Measurements from ENCODE around the gene NFIA.

The NFIA gene

GRCh38 chr1:61221642-61222041 lies 139.3 kb downstream of the NFIA start:
- H3K4me3 ChIP-seq (ENCODE audit: low read depth, low read length): no peak overlapping the region
- no peaks in the 10 kb centered on the region for H3K4me1 ChIP-seq
- no peaks in the 10 kb centered on the region for H3K36me3 ChIP-seq (ENCODE audit: control insufficient read depth, insufficient read depth, low read length)
- H2AFZ ChIP-seq: no peak overlapping the region
- H3K9ac ChIP-seq: no peak overlapping the region
- H3K27me3 ChIP-seq (ENCODE audit: control insufficient read depth, insufficient read depth, low read length): no peaks in the 10 kb centered on the region
- H3K27ac ChIP-seq: no peak overlapping the region
- no peaks in the 10 kb centered on the region for H3K79me2 ChIP-seq
- TF ChIP-seq, protein P1, sequence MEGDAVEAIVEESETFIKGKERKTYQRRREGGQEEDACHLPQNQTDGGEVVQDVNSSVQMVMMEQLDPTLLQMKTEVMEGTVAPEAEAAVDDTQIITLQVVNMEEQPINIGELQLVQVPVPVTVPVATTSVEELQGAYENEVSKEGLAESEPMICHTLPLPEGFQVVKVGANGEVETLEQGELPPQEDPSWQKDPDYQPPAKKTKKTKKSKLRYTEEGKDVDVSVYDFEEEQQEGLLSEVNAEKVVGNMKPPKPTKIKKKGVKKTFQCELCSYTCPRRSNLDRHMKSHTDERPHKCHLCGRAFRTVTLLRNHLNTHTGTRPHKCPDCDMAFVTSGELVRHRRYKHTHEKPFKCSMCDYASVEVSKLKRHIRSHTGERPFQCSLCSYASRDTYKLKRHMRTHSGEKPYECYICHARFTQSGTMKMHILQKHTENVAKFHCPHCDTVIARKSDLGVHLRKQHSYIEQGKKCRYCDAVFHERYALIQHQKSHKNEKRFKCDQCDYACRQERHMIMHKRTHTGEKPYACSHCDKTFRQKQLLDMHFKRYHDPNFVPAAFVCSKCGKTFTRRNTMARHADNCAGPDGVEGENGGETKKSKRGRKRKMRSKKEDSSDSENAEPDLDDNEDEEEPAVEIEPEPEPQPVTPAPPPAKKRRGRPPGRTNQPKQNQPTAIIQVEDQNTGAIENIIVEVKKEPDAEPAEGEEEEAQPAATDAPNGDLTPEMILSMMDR (IDR thresholded peaks at IDR 0.05): no peak
- no peak overlapping the region for H3K4me2 ChIP-seq (ENCODE audit: low read length)
- H3K9me3 ChIP-seq (ENCODE audit: control insufficient read depth, low read length): no peaks in the 10 kb centered on the region

DNA sequence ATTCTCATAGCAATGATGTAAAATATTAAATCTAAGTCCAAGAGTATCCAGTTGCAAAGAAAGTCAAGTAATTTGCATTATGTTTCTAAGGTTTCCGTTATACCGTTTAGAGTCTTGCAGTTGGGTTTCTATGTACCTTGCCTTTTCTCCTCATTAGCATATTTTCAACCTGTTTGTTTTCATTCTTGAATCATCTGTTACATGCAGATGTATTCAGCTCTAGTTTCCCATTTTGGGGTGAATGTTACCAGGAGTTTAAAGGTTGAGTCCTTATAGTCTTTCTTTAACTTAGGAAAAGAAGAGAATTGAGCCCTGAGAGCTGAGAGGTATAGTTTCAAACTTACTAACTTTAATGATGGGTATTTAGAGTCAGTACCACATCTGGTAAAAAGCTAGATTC lies 139.9 kb downstream of the NFIA start:
- H3K27me3 ChIP-seq (ENCODE audit: control insufficient read depth, insufficient read depth, low read length): no peaks in the 10 kb centered on the region
- H3K9me3 ChIP-seq (ENCODE audit: control insufficient read depth, low read length): no peaks in the 10 kb centered on the region
- H3K4me2 ChIP-seq (ENCODE audit: low read length): no peak overlapping the region
- TF ChIP-seq, protein P1 (IDR thresholded peaks at IDR 0.05): no peak
- no peak overlapping the region for H3K9ac ChIP-seq
- H2AFZ ChIP-seq: no peak overlapping the region
- no peaks in the 10 kb centered on the region for H3K79me2 ChIP-seq
- no peaks in the 10 kb centered on the region for H3K36me3 ChIP-seq (ENCODE audit: control insufficient read depth, insufficient read depth, low read length)
- no peak overlapping the region for H3K27ac ChIP-seq
- no peak overlapping the region for H3K4me3 ChIP-seq (ENCODE audit: low read depth, low read length)
- H3K4me1 ChIP-seq: no peaks in the 10 kb centered on the region

DNA sequence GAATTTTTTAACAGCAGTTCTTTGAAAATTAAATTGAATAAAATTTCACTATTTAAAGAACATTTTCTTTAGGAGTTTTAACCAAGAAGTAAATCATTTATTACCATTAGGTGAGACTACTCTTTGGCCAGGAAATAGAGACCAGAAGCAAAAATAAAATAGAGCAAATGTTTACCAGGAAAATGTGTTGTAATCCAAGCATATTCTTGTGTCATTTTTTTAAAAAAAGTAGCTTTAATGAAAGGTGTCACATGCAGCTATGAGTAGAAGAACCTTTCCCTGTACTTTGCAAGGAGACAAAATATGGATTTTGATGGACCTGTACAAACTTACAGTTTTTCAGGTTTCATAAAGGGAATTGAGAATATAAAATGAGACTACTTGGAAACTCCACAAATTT lies 140.8 kb downstream of the NFIA start:
- H2AFZ ChIP-seq: no peak overlapping the region
- H3K79me2 ChIP-seq: no peaks in the 10 kb centered on the region
- H3K9ac ChIP-seq: no peak overlapping the region
- H3K36me3 ChIP-seq (ENCODE audit: control insufficient read depth, insufficient read depth, low read length): no peaks in the 10 kb centered on the region
- H3K4me2 ChIP-seq (ENCODE audit: low read length): no peak overlapping the region
- H3K27me3 ChIP-seq (ENCODE audit: control insufficient read depth, insufficient read depth, low read length): no peaks in the 10 kb centered on the region
- H3K4me1 ChIP-seq: no peaks in the 10 kb centered on the region
- no peak overlapping the region for H3K27ac ChIP-seq
- no peak overlapping the region for H3K4me3 ChIP-seq (ENCODE audit: low read depth, low read length)
- no peaks in the 10 kb centered on the region for H3K9me3 ChIP-seq (ENCODE audit: control insufficient read depth, low read length)
- TF ChIP-seq, protein P1 (IDR thresholded peaks at IDR 0.05): no peak

GRCh38 chr1:61224609-61225008 lies 142.2 kb downstream of the NFIA start:
- peaks cover 2% of the 10 kb centered on the region for H3K79me2 ChIP-seq
- H3K27me3 ChIP-seq (ENCODE audit: control insufficient read depth, insufficient read depth, low read length): no peaks in the 10 kb centered on the region
- TF ChIP-seq, protein P1 (IDR thresholded peaks at IDR 0.05): no peak
- no peak overlapping the region for H3K4me3 ChIP-seq (ENCODE audit: low read depth, low read length)
- no peak overlapping the region for H3K4me2 ChIP-seq (ENCODE audit: low read length)
- H2AFZ ChIP-seq: no peak overlapping the region
- no peaks in the 10 kb centered on the region for H3K36me3 ChIP-seq (ENCODE audit: control insufficient read depth, insufficient read depth, low read length)
- H3K4me1 ChIP-seq: no peaks in the 10 kb centered on the region
- H3K27ac ChIP-seq: no peak overlapping the region
- no peak overlapping the region for H3K9ac ChIP-seq
- no peaks in the 10 kb centered on the region for H3K9me3 ChIP-seq (ENCODE audit: control insufficient read depth, low read length)

GRCh38 chr1:61225478-61225877 lies 143.1 kb downstream of the NFIA start:
- Histone ChIP-seq H3K79me2 (peaks cover 2% of the 10 kb centered on the region), H3K4me2 (ENCODE audit: low read length) (no peak overlapping the region), H3K4me3 (ENCODE audit: low read depth, low read length) (no peak overlapping the region), H2AFZ (no peak overlapping the region), H3K27ac (no peak overlapping the region), H3K27me3 (ENCODE audit: control insufficient read depth, insufficient read depth, low read length) (no peaks in the 10 kb centered on the region), H3K36me3 (ENCODE audit: control insufficient read depth, insufficient read depth, low read length) (no peaks in the 10 kb centered on the region), H3K9me3 (ENCODE audit: control insufficient read depth, low read length) (no peaks in the 10 kb centered on the region), H3K4me1 (no peaks in the 10 kb centered on the region), H3K9ac (no peak overlapping the region)
- TF ChIP-seq, protein P1 (IDR thresholded peaks at IDR 0.05): no peak

All from parathyroid adenoma (tissue), 2 donors.